NT2/D1 (cell line): ENCODE data around the gene ATXN2L.
"Not testable (repeated sequence)": the region's sequence is repeated elsewhere in the genome, so short reads cannot be mapped to it uniquely, and the experiment has no call there.

Experiments
- SUZ12 ChIP-seq: IDR thresholded peaks from 2 replicates; pipeline ENCODE4 v1.6.1; 2011; ENCODE audit not compliant: insufficient read length, insufficient read depth; ENCODE audit errors: extremely low read depth
- YY1 ChIP-seq: IDR thresholded peaks from 2 replicates; pipeline ENCODE4 v1.6.1; 2011; ENCODE audit not compliant: insufficient read length, insufficient read depth
- ZNF274 ChIP-seq: IDR thresholded peaks from 2 replicates; pipeline ENCODE4 v1.6.1; 2011; ENCODE audit warnings: mild to moderate bottlenecking, low read depth, low read length

- TF ChIP-seq YY1, ZNF274, SUZ12: not testable (repeated sequence)
Measured at GRCh38 chr16:28782357-28782756, 40.4 kb upstream of the ATXN2L start.
